AG04449 (cell line): ENCODE results near the gene SLC30A3.

ENCODE experiments used
- CTCF ChIA-PET: fragments of 350-600 bp; formaldehyde crosslinking; extraction: SDS; loops from one replicate; lab custom pipeline; 2021; ENCODE audit warnings: antibody characterized with exemption; lab: Yijun Ruan, JAX
- POLR2A ChIA-PET: fragments of 400-600, 350-600 bp; formaldehyde crosslinking; extraction: SDS; loops from one replicate; lab custom pipeline; 2020; ENCODE audit warnings: antibody characterized with exemption, inconsistent platforms; lab: Yijun Ruan, JAX
- DNase-seq: peaks from one replicate; pipeline ENCODE4 v3.0.0-alpha.2; 2010; ENCODE audit warnings: low read depth, low spot score
- H3K4me3 ChIP-seq: 2 replicates; pipeline ENCODE4 v1.5.1; 2011; ENCODE audit warnings: low read depth, mild to moderate bottlenecking, control low read depth, low read length
- CTCF ChIP-seq: IDR thresholded peaks from one replicate; pipeline ENCODE4 v1.5.1; 2011; ENCODE audit warnings: mild to moderate bottlenecking, moderate library complexity, low read length, control low read depth, inconsistent platforms; ENCODE audit not compliant: insufficient read depth; ENCODE audit errors: missing control alignments

Gene SLC30A3

GRCh38 chr2:27211943-27212625 is 50.8 kb downstream of the SLC30A3 start, which contains the start of the genes ATRAID and SLC5A6:
Gene ATRAID, plus strand, starts transcription at chr2:27212041. Its CDS starts 328 bp downstream, at chr2:27212369.
Gene SLC5A6, minus strand, starts transcription at chr2:27212268. Its CDS starts 4,618 bp downstream, at chr2:27207650.
- CTCF ChIA-PET = interaction anchor here (1.1 to 1.9 kb wide), 5 partner anchors 25 to 91 kb away, joined by 3 to 8 read pairs (median 6); no protein-coding TSS in a partner anchor
- no peak for DNase-seq
- peak within 1 kb of the TSS; percentile 91 for H3K4me3 ChIP-seq
- POLR2A ChIA-PET = interaction anchor here (0.9 to 1.4 kb wide), 2 partner anchors 68 to 78 kb away, joined by 3 to 5 read pairs; partner anchors contain the start of gene PREB
- no peak for TF ChIP-seq CTCF

GRCh38 chr2:27211241-27211942 is 51.5 kb downstream of the SLC30A3 start:
- DNase-seq = no peak
- POLR2A ChIA-PET = interaction anchor here (0.9 to 1.4 kb wide), 2 partner anchors 69 to 77 kb away, joined by 3 to 5 read pairs; partner anchors contain the start of gene PREB
- no peak for TF ChIP-seq CTCF
- peak overlapping the region; percentile 91 for H3K4me3 ChIP-seq
- CTCF ChIA-PET = interaction anchor here (1.1 to 1.9 kb wide), 7 partner anchors 20 to 115 kb away, joined by 3 to 8 read pairs (median 5); no protein-coding TSS in a partner anchor

- ChIA-PET POLR2A (no interaction called here), CTCF (interaction anchor here (0.9 to 1.4 kb wide), 2 partner anchors 15 to 94 kb away, joined by 3 read pairs; no protein-coding TSS in a partner anchor)
- no peak for TF ChIP-seq CTCF
- no peak for DNase-seq
- no peak overlapping the region for H3K4me3 ChIP-seq
Measured at GRCh38 chr2:27209621-27210401, 53.0 kb downstream of the SLC30A3 start.

- DNase-seq = no peak
- POLR2A ChIA-PET = interaction anchor here (1.0 kb wide), 1 partner anchor 14 kb away, joined by 3 read pairs; no protein-coding TSS in a partner anchor
- CTCF ChIA-PET = no interaction called here
- H3K4me3 ChIP-seq = no peak overlapping the region
- no peak for TF ChIP-seq CTCF
Measured at GRCh38 chr2:27208486-27209050, 54.3 kb downstream of the SLC30A3 start.

GRCh38 chr2:27206346-27206745 is 56.5 kb downstream of the SLC30A3 start:
- CTCF ChIA-PET = interaction anchor here (1.3 kb wide), 1 partner anchor 15 kb away, joined by 4 read pairs; no protein-coding TSS in a partner anchor
- no peak for TF ChIP-seq CTCF
- no peak overlapping the region for H3K4me3 ChIP-seq
- POLR2A ChIA-PET = no interaction called here
- no peak for DNase-seq
